ENCODE measurements around the gene MCM7. TPM values are rescaled to one million over a fixed set of nuclear protein-coding genes. Genes with fewer than 3 reads are reported as not detected.
A peak's percentile ranks its signal among the peaks of the same experiment; 100 is the strongest.

The MCM7 gene
- total and polyA plus RNA-seq, 2 of the 13 experiments (the other 11 are each of a cell fraction or from before 2014, with no cell fraction given), result 84.5 to 214 TPM

DNA sequence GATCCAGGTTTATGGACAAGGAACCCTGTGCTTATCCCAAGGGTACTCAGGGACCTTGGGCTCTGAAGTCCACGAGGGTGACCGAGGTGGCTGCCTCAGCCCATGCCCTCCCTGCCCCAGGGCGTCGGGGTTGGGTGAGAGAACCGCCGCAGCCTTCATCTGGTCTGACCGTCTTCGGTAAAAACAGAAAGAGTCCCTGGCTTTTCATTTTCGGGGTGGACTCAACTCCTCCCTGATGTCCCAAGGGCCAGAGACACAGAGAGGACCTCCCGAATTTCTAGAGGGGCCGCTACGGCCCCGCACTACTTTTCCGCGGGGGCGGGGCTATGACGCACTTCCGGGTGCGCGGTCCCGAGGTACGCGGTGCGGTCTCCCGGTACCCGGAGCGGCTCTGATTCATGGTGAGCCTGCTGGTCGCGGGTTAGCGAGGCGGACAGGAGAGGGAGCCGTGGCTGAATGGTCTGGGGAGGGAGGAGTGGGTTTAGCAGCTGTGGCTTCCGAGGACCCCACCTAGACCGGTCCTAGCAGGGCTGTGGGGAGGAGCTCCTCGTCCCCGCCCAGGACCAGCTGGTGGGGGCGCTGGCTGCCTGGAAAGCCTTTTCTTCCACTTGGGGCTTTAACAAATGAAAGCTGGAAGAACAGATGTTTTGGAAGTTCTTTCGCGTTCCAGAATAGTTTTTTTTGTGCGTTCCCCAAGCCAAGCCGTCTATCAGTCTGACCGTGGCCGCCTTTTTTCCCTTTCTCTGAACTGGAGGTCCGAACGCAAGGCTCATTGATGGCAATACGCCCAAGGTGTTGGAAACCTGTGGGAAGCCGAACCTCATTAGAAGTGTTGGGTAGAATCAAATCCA, 51.5 kb downstream of the MCM7 start, which contains the start of gene ZSCAN21 (continued):
- TF ChIP-seq, protein P1, sequence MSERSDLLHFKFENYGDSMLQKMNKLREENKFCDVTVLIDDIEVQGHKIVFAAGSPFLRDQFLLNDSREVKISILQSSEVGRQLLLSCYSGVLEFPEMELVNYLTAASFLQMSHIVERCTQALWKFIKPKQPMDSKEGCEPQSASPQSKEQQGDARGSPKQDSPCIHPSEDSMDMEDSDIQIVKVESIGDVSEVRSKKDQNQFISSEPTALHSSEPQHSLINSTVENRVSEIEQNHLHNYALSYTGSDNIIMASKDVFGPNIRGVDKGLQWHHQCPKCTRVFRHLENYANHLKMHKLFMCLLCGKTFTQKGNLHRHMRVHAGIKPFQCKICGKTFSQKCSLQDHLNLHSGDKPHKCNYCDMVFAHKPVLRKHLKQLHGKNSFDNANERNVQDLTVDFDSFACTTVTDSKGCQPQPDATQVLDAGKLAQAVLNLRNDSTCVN (CRISPR knock-in tag; IDR thresholded peaks at IDR 0.05; ENCODE audit: borderline replicate concordance), result no peak; the same call in none of the 2 replicates
- TF ChIP-seq, protein P2, sequence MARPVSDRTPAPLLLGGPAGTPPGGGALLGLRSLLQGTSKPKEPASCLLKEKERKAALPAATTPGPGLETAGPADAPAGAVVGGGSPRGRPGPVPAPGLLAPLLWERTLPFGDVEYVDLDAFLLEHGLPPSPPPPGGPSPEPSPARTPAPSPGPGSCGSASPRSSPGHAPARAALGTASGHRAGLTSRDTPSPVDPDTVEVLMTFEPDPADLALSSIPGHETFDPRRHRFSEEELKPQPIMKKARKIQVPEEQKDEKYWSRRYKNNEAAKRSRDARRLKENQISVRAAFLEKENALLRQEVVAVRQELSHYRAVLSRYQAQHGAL (CRISPR knock-in tag; IDR thresholded peaks at IDR 0.05; ENCODE audit: not compliant biosample characterization), result no peak
- TF ChIP-seq, protein P3, sequence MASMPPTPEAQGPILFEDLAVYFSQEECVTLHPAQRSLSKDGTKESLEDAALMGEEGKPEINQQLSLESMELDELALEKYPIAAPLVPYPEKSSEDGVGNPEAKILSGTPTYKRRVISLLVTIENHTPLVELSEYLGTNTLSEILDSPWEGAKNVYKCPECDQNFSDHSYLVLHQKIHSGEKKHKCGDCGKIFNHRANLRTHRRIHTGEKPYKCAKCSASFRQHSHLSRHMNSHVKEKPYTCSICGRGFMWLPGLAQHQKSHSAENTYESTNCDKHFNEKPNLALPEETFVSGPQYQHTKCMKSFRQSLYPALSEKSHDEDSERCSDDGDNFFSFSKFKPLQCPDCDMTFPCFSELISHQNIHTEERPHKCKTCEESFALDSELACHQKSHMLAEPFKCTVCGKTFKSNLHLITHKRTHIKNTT (CRISPR knock-in tag; IDR thresholded peaks at IDR 0.05), result no peak
- TF ChIP-seq ZNF326 (CRISPR knock-in tag; IDR thresholded peaks at IDR 0.05; ENCODE audit: borderline replicate concordance) (no peak), FIP1L1 (IDR thresholded peaks at IDR 0.05; ENCODE audit: borderline replicate concordance, insufficient read depth, low read depth, low read length) (no peak), PITX1 (CRISPR knock-in tag; IDR thresholded peaks at IDR 0.05) (no peak; the same call in 1 of the 2 replicates), ZBTB21 (CRISPR knock-in tag; IDR thresholded peaks at IDR 0.05) (no peak), KDM2A (CRISPR knock-in tag; IDR thresholded peaks at IDR 0.05; ENCODE audit: borderline replicate concordance, low read depth) (peak; percentile 87), TP53 (CRISPR knock-in tag; conservative IDR thresholded peaks at IDR 0.05) (no peak), ZNF614 (CRISPR knock-in tag; IDR thresholded peaks at IDR 0.05; ENCODE audit: borderline replicate concordance) (peak; percentile 33; the same call in 1 of the 2 replicates), SRSF9 (IDR thresholded peaks at IDR 0.05; ENCODE audit: borderline replicate concordance, insufficient read depth, low read depth, low read length, poor library complexity, severe bottlenecking) (no peak), SMARCC2 (IDR thresholded peaks at IDR 0.05) (no peak), SNRNP70 (IDR thresholded peaks at IDR 0.05; ENCODE audit: low read depth, low read length) (no peak), ZNF761 (CRISPR knock-in tag; conservative IDR thresholded peaks at IDR 0.05) (no peak)
- TF ChIP-seq, protein P4, sequence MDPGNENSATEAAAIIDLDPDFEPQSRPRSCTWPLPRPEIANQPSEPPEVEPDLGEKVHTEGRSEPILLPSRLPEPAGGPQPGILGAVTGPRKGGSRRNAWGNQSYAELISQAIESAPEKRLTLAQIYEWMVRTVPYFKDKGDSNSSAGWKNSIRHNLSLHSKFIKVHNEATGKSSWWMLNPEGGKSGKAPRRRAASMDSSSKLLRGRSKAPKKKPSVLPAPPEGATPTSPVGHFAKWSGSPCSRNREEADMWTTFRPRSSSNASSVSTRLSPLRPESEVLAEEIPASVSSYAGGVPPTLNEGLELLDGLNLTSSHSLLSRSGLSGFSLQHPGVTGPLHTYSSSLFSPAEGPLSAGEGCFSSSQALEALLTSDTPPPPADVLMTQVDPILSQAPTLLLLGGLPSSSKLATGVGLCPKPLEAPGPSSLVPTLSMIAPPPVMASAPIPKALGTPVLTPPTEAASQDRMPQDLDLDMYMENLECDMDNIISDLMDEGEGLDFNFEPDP (CRISPR knock-in tag; conservative IDR thresholded peaks at IDR 0.05), result 0 out of 2 replicates have a peak, but pooled peaks have one; percentile 68
- TF ChIP-seq, protein P5, sequence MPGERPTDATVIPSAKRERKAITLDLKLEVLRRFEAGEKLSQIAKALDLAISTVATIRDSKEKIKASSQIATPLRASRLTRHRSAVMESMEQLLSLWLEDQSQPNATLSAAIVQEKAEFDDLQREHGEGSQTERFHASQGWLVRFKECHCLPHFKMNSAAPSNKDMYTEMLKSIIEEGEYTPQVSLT (CRISPR knock-in tag; IDR thresholded peaks at IDR 0.05; ENCODE audit: borderline replicate concordance, low read depth), result no peak
- TF ChIP-seq, protein P6, sequence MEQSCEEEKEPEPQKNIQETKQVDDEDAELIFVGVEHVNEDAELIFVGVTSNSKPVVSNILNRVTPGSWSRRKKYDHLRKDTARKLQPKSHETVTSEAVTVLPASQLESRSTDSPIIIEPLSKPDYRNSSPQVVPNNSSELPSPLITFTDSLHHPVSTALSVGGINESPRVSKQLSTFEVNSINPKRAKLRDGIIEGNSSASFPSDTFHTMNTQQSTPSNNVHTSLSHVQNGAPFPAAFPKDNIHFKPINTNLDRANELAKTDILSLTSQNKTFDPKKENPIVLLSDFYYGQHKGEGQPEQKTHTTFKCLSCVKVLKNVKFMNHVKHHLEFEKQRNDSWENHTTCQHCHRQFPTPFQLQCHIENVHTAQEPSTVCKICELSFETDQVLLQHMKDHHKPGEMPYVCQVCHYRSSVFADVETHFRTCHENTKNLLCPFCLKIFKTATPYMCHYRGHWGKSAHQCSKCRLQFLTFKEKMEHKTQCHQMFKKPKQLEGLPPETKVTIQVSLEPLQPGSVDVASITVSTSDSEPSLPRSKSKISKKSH (CRISPR knock-in tag; IDR thresholded peaks at IDR 0.05; ENCODE audit: borderline replicate concordance), result 0 out of 2 replicates have a peak, but pooled peaks have one; percentile 38
- TF ChIP-seq, protein P7, sequence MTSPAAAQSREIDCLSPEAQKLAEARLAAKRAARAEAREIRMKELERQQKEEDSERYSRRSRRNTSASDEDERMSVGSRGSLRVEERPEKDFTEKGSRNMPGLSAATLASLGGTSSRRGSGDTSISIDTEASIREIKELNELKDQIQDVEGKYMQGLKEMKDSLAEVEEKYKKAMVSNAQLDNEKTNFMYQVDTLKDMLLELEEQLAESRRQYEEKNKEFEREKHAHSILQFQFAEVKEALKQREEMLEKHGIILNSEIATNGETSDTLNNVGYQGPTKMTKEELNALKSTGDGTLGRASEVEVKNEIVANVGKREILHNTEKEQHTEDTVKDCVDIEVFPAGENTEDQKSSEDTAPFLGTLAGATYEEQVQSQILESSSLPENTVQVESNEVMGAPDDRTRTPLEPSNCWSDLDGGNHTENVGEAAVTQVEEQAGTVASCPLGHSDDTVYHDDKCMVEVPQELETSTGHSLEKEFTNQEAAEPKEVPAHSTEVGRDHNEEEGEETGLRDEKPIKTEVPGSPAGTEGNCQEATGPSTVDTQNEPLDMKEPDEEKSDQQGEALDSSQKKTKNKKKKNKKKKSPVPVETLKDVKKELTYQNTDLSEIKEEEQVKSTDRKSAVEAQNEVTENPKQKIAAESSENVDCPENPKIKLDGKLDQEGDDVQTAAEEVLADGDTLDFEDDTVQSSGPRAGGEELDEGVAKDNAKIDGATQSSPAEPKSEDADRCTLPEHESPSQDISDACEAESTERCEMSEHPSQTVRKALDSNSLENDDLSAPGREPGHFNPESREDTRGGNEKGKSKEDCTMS (CRISPR knock-in tag; conservative IDR thresholded peaks at IDR 0.05), result no peak

Measured in HepG2 (cell line).